Adipocyte (in vitro differentiated cells): ENCODE data around the gene ZNF672.
A peak's percentile ranks its signal among the peaks of the same experiment; 100 is the strongest.

Experiments
- DNase-seq: peaks from one replicate; pipeline ENCODE4 v3.0.0-alpha.2; 2015; ENCODE audit warnings: low read depth
- H3K27me3 ChIP-seq: replicated peaks from 2 replicates; pipeline ENCODE4 v1.7.0; 2013; ENCODE audit warnings: mild to moderate bottlenecking, low read length, moderate library complexity; ENCODE audit not compliant: control insufficient read depth, insufficient read depth
- H3K36me3 ChIP-seq: 2 replicates; pipeline ENCODE4 v1.7.0; 2013; ENCODE audit warnings: low read length, mild to moderate bottlenecking, moderate library complexity; ENCODE audit not compliant: control insufficient read depth, insufficient read depth, severe bottlenecking
- H3K4me1 ChIP-seq: 2 replicates; pipeline ENCODE4 v1.7.0; 2013; ENCODE audit warnings: mild to moderate bottlenecking, low read length, moderate library complexity; ENCODE audit not compliant: control insufficient read depth, insufficient read depth
- H3K4me3 ChIP-seq: 2 replicates; pipeline ENCODE4 v1.7.0; 2013; ENCODE audit warnings: mild to moderate bottlenecking, low read length, moderate library complexity
- H3K9ac ChIP-seq: 2 replicates; pipeline ENCODE4 v1.7.0; 2013; ENCODE audit warnings: mild to moderate bottlenecking, low read length, moderate library complexity
- H3K9me3 ChIP-seq: 2 replicates; pipeline ENCODE4 v1.7.0; 2013; ENCODE audit warnings: mild to moderate bottlenecking, low read length, moderate library complexity; ENCODE audit not compliant: control insufficient read depth

Gene ZNF672

GRCh38 chr1:248815407-248816034 lies 22.5 kb upstream of the ZNF672 start:
- no peaks in the 10 kb centered on the region for H3K27me3 ChIP-seq
- H3K36me3 ChIP-seq, result peaks cover 67% of the 10 kb centered on the region
- peaks cover 22% of the 10 kb centered on the region for H3K4me1 ChIP-seq
- no peak overlapping the region for H3K9ac ChIP-seq
- no peaks in the 10 kb centered on the region for H3K9me3 ChIP-seq
- DNase-seq, result no peak
- no peak overlapping the region for H3K4me3 ChIP-seq

- Histone ChIP-seq H3K9ac (no peak overlapping the region), H3K27me3 (no peaks in the 10 kb centered on the region), H3K9me3 (no peaks in the 10 kb centered on the region), H3K36me3 (peaks cover 69% of the 10 kb centered on the region), H3K4me3 (no peak overlapping the region), H3K4me1 (peaks cover 21% of the 10 kb centered on the region)
- no peak for DNase-seq
These were observed 21.8 kb upstream of the ZNF672 start for GRCh38 chr1:248816042-248816851.

- Histone ChIP-seq H3K36me3 (peaks cover 63% of the 10 kb centered on the region), H3K9ac (no peak overlapping the region), H3K4me3 (no peak overlapping the region), H3K27me3 (no peaks in the 10 kb centered on the region), H3K9me3 (no peaks in the 10 kb centered on the region), H3K4me1 (peaks cover 29% of the 10 kb centered on the region)
- DNase-seq, result no peak
These were observed 21.0 kb upstream of the ZNF672 start for GRCh38 chr1:248817065-248817464.

- no peaks in the 10 kb centered on the region for H3K27me3 ChIP-seq
- DNase-seq, result no peak
- peaks cover 50% of the 10 kb centered on the region for H3K36me3 ChIP-seq
- H3K9me3 ChIP-seq, result no peaks in the 10 kb centered on the region
- no peak overlapping the region for H3K4me3 ChIP-seq
- peaks cover 46% of the 10 kb centered on the region for H3K4me1 ChIP-seq
- no peak overlapping the region for H3K9ac ChIP-seq
These were observed 19.3 kb upstream of the ZNF672 start for GRCh38 chr1:248818505-248819374.

GRCh38 chr1:248820041-248820585 lies 17.9 kb upstream of the ZNF672 start:
- peaks cover 42% of the 10 kb centered on the region for H3K36me3 ChIP-seq
- DNase-seq, result no peak

GRCh38 chr1:248821101-248821500 lies 16.9 kb upstream of the ZNF672 start:
- Histone ChIP-seq H3K36me3 (peaks cover 32% of the 10 kb centered on the region), H3K9me3 (no peaks in the 10 kb centered on the region), H3K27me3 (no peaks in the 10 kb centered on the region), H3K4me1 (peaks cover 61% of the 10 kb centered on the region), H3K4me3 (peak overlapping the region; percentile 24), H3K9ac (no peak overlapping the region)
- peak; percentile 56 for DNase-seq

More at GRCh38 chr1:248820041-248820585, 17.9 kb upstream of the ZNF672 start:
- no peaks in the 10 kb centered on the region for H3K27me3 ChIP-seq
- no peak overlapping the region for H3K4me3 ChIP-seq
- H3K4me1 ChIP-seq, result peaks cover 59% of the 10 kb centered on the region
- H3K9me3 ChIP-seq, result no peaks in the 10 kb centered on the region
- H3K9ac ChIP-seq, result no peak overlapping the region

GRCh38 chr1:248821641-248822040 lies 16.4 kb upstream of the ZNF672 start:
- Histone ChIP-seq H3K4me3 (peak overlapping the region; percentile 11), H3K27me3 (no peaks in the 10 kb centered on the region), H3K36me3 (peaks cover 27% of the 10 kb centered on the region), H3K9me3 (no peaks in the 10 kb centered on the region), H3K4me1 (peaks cover 63% of the 10 kb centered on the region), H3K9ac (no peak overlapping the region)
- no peak for DNase-seq

- peaks cover 23% of the 10 kb centered on the region for H3K36me3 ChIP-seq
- no peaks in the 10 kb centered on the region for H3K27me3 ChIP-seq
- no peak for DNase-seq
- H3K4me1 ChIP-seq, result peaks cover 67% of the 10 kb centered on the region
- H3K9ac ChIP-seq, result peak overlapping the region; percentile 57
- peak overlapping the region; percentile 96 for H3K4me3 ChIP-seq
- H3K9me3 ChIP-seq, result no peaks in the 10 kb centered on the region
These were observed 15.6 kb upstream of the ZNF672 start for GRCh38 chr1:248822148-248823032.

- peak overlapping the region; percentile 96 for H3K4me3 ChIP-seq
- no peak overlapping the region for H3K9ac ChIP-seq
- peak; percentile 32 for DNase-seq
- H3K27me3 ChIP-seq, result no peaks in the 10 kb centered on the region
- H3K36me3 ChIP-seq, result peaks cover 23% of the 10 kb centered on the region
- peaks cover 69% of the 10 kb centered on the region for H3K4me1 ChIP-seq
- H3K9me3 ChIP-seq, result no peaks in the 10 kb centered on the region
These were observed 14.5 kb upstream of the ZNF672 start for GRCh38 chr1:248823517-248824001.

GRCh38 chr1:248824301-248824700 lies 13.7 kb upstream of the ZNF672 start:
- peak overlapping the region; percentile 97 for H3K9ac ChIP-seq
- no peaks in the 10 kb centered on the region for H3K27me3 ChIP-seq
- DNase-seq, result no peak
- peaks cover 67% of the 10 kb centered on the region for H3K4me1 ChIP-seq
- no peaks in the 10 kb centered on the region for H3K9me3 ChIP-seq
- H3K4me3 ChIP-seq, result peak overlapping the region; percentile 96
- peaks cover 20% of the 10 kb centered on the region for H3K36me3 ChIP-seq
